HG03039 (cell line): ENCODE data around the gene UBAP2.

ENCODE experiments used
- ATAC-seq: cut with Tn5 transposase; IDR thresholded peaks from one replicate; pipeline ENCODE4 v1.9.1; 2021; ENCODE audit warnings: mild to moderate bottlenecking, moderate library complexity; ENCODE audit not compliant: unreplicated experiment

UBAP2 gene

GRCh38 chr9:33926746-33927485 is 121.8 kb downstream of the UBAP2 start:
- no peak for ATAC-seq

GRCh38 chr9:33924978-33925797 is 123.5 kb downstream of the UBAP2 start:
- no peak for ATAC-seq

- ATAC-seq, result no peak
These were observed 124.5 kb downstream of the UBAP2 start for GRCh38 chr9:33923998-33924701.

GRCh38 chr9:33923079-33923478 is 125.6 kb downstream of the UBAP2 start:
- ATAC-seq, result no peak

- no peak for ATAC-seq
These were observed 126.5 kb downstream of the UBAP2 start for GRCh38 chr9:33921967-33922895.

- ATAC-seq, result no peak
These were observed 129.3 kb downstream of the UBAP2 start for GRCh38 chr9:33919276-33919897.

GRCh38 chr9:33917036-33917435 is 131.7 kb downstream of the UBAP2 start:
- ATAC-seq, result no peak

- no peak for ATAC-seq
These were observed 133.6 kb downstream of the UBAP2 start for GRCh38 chr9:33914887-33915628.

- ATAC-seq, result no peak
These were observed 135.1 kb downstream of the UBAP2 start for GRCh38 chr9:33913541-33913940.

GRCh38 chr9:33908749-33909148 is 139.9 kb downstream of the UBAP2 start:
- no peak for ATAC-seq

- ATAC-seq, result no peak
These were observed 140.6 kb downstream of the UBAP2 start for GRCh38 chr9:33908114-33908513.

- ATAC-seq, result no peak
These were observed 141.3 kb downstream of the UBAP2 start for GRCh38 chr9:33907347-33907746.

- ATAC-seq, result no peak
These were observed 141.9 kb downstream of the UBAP2 start for GRCh38 chr9:33906769-33907168.

GRCh38 chr9:33905137-33905536 is 143.6 kb downstream of the UBAP2 start:
- ATAC-seq, result no peak

- no peak for ATAC-seq
These were observed 145.4 kb downstream of the UBAP2 start for GRCh38 chr9:33903157-33903780.

GRCh38 chr9:33894316-33894715 is 154.4 kb downstream of the UBAP2 start:
- ATAC-seq, result no peak

GRCh38 chr9:33893861-33894260 is 154.8 kb downstream of the UBAP2 start:
- no peak for ATAC-seq

- ATAC-seq, result no peak
These were observed 162.7 kb downstream of the UBAP2 start for GRCh38 chr9:33885948-33886347.
